ENCODE measurements around the gene KSR2.
"Not testable (repeated sequence)": the region's sequence is repeated elsewhere in the genome, so short reads cannot be mapped to it uniquely, and the experiment has no call there.

Gene KSR2

DNA sequence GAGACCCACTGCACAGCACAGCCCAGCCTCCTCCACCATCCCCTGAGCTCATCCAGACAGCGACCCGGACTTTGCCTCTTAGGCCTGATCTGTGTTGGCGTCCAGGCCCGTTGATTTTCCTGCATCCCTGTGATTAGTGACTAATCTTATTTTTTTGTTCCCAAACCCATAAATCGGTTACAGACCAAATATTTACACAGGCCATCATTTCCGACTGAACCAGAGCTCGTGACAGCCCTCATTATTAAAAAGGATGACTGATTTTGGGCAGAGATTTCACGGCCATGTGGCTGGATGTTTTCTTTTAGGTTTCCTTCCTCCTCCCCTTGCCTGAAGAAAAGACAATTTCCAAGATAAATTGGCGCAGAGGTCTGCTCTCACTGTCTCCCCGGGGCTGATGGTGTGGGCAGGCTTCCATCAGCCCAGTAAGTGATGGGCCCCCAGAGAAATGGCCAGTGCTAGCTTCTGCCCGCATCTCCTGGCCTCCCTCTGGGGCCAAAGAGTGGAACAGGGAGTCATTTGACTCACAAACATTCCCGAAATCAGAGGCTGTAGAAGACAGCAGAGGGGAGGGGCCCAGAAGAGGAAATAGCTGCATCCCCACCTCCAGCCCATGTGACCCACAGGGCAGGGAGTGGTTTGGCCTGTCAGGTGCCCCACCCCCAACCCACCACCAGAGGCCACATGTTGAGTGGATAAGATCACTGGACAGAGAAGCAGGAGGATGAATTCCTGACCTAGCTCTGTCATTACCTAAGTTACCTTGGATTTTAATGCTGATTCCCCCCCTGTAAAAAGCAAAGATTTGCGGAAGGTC is 283.5 kb downstream of the KSR2 start:
- DNase-seq, result peak; percentile 93

- DNase-seq, result no peak
Observed at GRCh38 chr12:117684471-117684870, 284.3 kb downstream of the KSR2 start.

DNA sequence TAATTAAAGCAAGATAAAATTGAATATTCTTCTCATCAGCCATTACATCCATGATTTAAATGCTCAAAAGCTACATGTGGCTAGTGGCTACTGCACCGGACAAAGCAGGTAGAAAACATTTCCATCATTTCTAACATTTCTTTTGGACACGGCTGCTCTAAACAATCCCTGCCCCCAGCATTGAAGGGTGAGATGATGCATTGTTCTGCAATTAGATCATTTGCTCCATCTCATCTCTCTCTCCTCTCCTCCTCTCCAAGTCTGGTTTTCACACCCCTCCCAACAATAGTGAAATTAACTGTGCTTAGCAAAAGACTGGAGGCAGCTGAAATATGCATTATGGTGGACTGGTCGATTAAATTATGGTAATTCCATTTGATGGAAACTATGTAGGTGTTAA is 288.5 kb downstream of the KSR2 start:
- DNase-seq, result peak; percentile 77

DNA sequence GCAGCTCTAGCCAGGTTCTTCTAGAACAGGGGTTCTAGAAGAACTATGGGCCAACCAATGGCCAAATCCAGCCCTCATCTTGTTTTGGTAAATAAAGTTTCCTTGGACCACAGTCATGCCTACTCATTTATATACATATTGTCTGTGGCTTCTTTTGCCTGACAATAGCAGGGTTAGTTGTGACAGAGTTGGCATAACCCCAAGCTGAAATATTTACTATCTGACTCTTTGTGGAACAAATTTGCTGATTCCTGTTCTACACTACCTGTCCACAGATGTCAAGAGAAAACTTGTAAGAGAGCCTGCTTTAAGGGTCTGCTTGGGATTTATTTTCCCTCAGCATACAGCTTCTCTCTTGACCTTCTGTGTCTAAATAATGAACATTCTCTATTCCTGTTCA is 289.0 kb downstream of the KSR2 start:
- DNase-seq, result peak; percentile 56

DNA sequence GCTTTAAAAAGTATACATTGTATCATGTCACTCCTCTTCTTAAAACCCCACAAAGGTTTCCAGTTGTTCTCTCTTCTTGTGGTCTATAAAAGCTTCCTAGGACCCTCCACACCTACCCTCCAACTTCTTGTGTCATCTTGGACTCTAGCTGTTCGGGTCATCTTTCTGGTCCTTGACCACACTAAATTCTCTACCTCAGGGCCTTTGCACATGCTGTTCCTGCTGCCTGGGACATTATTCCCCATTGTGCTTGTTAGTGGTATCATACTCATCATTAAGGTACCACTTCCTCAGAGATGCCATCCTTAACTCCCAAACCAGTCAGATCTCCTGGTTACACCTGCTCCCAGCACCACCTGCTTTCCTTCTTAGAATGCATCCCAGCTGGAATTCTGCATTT is 294.0 kb downstream of the KSR2 start:
- no peak for DNase-seq

DNA sequence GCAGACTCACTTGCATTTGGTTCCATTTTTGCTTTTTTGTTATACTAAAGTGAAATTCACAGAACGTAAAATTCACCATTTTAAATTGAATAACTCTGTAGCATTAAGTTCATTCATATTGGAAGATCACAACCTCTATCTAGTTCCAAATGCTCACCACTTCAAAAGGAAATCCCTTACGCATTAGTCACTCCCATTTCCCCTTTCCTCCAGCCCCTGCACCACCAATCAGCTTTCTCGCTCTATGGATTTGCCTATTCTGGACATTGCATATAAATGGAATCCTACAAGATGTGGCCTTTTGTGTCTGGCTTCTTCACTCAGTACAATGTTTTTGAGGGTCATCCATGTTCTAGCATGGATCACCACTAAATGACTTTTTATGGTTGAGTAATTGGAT is 294.5 kb downstream of the KSR2 start:
- DNase-seq, result peak; percentile 73

- DNase-seq, result peak; percentile 57
Observed at GRCh38 chr12:117671734-117672133, 297.1 kb downstream of the KSR2 start.

GRCh38 chr12:117664169-117664568 is 304.6 kb downstream of the KSR2 start:
- DNase-seq, result no peak

DNA sequence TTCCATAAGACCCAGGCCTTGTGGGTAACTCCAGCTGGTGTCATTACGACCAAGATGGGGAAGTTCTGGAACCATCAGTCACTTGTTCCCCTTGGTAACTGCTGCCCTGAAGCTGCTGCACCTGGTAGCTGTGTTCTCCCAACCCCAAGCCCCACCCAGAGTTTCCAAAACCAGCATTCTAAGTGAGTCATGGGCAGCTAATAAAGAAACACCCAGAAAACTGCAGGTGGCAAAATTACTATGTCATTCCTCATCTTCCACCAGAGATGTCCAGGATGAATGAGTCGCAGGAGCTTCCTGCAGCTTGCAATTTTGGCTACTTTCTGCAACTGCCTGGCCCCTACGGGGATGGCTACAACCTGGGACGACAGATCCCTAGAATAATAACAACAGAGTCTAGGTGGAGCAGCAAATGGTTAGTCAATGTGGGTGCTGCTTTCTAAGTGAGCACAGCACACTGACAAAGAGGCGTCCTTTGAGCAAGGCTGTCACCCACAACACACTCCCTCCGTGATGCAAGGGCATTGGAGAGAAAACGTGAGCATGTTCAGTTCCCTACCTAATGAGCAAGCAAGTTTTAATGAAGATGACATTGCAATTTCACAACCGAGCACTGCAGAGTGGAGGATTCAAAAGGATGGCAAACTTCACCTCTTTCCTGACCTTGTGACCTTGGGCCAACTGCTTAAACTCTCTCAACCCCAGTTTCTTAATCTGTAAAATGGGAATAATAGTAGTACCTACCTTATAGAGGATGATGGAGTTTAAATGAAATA is 306.0 kb downstream of the KSR2 start:
- peak; percentile 71 for DNase-seq

DNA sequence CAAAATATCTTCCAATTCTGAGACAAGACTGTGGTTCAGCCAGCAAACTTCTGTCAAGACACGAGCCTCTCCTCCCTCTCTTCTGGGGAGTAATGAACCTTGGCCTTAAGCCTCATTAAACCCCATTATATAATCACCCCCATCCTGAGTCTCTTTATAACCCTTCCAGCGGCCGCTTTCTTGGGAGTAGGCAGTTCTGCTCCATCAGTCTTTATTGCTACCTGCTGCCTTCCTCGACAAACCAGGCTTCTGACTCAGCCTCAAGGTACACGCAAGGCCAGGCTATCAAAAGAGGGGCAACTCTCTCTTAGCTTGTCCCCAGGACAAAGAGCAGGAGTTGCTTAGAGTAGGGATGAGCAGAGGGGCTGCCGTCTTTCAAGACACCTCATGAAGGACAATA is 306.6 kb downstream of the KSR2 start:
- no peak for DNase-seq

DNA sequence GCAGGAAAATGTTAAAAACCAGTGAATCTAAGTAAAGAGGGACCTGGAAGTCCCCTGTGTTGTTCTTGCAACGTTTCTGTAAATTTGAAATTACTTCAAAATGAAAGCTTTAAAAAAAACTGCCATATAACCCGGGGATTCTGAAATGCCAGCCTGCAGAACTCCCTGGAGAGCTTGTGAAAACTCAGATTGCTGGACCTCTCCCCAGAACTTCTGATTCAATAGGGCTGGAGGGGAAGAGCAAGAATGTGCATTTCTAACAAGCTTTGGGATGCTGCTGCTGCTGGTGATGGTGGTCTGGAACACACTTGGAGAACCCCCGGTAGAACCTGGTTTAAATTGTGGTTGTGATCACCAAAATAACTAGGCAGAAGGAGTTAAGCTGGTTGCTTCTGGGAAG is 307.3 kb downstream of the KSR2 start:
- peak; percentile 46 for DNase-seq

GRCh38 chr12:117660896-117661295 is 307.9 kb downstream of the KSR2 start:
- DNase-seq, result no peak

DNA sequence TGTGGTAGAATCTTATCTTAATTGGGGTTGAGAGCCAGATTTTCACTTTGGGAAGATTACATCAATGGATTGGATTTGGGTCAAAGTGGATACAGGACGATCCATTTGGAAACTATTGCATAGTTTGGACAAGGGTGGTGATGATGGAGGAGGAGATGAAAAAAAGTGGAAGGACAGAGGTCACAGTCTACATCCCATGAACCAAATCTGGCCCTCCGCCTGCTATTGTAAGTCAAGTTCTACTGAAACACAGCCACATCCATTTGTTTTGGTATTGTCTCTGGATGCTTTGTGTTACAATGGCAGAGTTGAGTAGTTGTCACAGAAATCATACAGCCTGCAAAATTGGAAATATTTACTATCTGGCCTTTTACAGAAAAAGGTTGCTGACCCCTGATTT is 310.6 kb downstream of the KSR2 start:
- no peak for DNase-seq

DNA sequence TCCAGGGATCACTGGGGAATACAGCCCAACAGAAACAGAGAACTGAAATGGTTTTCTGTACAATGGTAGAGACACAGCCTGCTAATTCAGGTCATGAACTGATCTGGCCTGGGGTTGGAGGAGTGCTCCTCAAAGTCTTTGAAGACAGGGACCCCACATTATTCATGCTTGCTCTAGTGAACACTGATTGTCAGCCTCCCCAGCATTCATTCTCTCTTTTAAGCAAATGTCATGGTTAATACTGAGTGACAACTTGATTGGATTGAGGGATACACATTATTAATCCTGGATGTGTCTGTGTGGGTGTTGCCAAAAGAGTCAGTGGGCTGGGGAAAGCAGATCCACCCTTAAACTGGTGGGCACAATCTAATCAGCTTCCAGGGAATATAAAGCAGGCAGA is 319.0 kb downstream of the KSR2 start:
- no peak for DNase-seq

DNA sequence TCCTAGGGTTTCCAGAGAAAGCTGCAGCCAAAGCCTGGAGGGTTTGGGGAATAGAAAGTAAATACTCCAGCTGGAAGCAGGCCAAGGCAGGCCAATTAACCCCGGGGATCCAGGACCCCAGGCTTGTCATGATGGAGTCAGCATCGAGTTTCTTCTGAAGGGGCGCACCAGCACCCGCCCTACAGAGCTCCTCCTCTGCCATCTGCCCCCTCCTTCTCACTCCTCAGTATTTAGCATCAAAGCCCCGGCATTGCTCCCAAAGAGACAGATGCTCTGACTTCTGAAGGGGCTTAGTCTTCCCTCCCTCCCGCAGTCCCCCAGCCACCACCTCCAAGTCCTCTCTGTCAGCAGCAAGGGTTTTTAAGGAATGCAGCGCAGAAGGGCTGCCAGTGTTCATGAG is 322.3 kb downstream of the KSR2 start:
- no peak for DNase-seq

GRCh38 chr12:117645473-117645872 is 323.3 kb downstream of the KSR2 start:
- DNase-seq, result no peak

GRCh38 chr12:117643971-117644370 is 324.8 kb downstream of the KSR2 start:
- no peak for DNase-seq

GRCh38 chr12:117641885-117642284 is 326.9 kb downstream of the KSR2 start:
- DNase-seq, result no peak

DNA sequence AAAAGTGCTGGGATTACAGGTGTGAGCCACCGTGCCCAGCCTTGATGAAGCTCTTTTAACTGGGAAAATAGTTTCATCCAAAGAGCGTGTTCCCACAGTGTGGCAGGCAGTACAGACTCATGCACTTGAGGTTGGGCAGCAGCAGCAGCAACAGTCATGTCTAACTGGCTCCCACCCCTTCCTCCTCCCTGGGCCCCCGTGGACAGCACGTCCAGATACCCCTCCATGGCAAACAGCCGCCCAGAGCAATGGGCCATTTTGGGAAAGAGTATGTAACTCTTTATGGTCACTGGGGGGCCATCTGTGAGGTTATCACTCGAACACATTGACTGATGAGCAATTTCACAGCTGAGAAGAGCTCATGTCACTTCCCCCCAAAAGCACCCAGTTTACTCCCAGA is 328.3 kb downstream of the KSR2 start:
- DNase-seq, result no peak

- no peak for DNase-seq
Observed at GRCh38 chr12:117629454-117629853, 339.3 kb downstream of the KSR2 start.

DNA sequence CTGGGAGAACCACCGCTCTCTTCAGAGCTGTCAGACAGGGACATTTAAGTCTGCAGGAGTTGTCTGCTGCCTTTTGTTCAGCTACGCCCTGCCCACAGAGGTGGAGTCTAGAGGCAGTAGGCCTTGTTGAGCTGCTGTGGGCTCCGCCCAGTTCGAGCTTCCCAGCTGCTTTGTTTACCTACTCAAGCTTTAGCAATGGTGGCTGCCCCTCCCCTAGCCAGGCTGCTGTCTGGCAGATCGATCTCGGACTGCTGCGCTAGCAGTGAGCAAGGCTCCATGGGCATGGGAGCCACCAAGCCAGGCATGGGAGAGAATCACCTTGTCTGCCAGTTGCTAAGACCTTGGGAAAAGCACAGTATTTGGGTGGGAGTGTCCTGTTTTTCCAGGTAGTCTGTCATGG is 340.1 kb downstream of the KSR2 start:
- not testable (repeated sequence) for DNase-seq

DNA sequence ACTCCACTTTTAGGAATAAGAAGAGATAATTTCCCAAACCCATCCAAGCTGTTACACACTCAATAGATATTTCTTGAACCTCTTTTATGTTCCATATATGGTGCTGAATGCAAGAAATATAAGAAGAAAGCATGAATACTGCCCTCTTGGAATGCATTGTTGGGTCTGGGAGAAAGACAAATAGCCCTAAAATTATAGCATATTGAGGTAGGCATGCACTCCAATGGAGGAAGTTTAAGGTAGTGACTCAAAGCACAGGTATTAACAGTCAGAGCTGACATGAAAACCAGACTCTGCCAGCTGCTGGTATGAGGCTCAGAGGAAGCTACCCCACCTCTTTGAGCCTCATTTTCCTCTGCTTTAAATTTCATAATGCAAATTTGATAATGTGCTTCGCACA is 346.0 kb downstream of the KSR2 start:
- peak; percentile 78 for DNase-seq

DNA sequence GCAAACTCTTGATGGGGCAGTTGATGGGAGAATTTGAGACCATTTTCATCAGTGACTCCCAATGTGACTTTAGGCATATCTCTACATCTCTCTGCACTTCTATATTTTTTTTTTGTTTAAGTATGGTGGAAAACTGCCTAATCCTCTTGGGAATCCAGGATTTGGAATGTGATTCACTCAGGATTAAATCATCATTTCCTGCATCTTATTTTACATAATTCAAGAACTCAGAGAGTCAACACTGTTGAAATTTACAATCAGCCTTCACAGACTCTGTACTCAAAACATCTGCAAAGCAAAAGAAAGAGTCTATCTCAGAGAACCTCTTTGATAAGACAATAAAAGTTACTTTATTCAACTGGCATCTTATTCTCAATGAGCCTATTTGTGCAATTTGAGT is 346.7 kb downstream of the KSR2 start:
- peak; percentile 84 for DNase-seq

GRCh38 chr12:117607778-117608177 is 361.0 kb downstream of the KSR2 start:
- DNase-seq, result no peak

All from fibroblast of skin of back (primary cell).